Activated CD4-positive, alpha-beta T cell treated with anti-CD3 and anti-CD28 coated beads, Interleukin-2, Interleukin-6, amounts not matched to agents 100 ng/mL and 50 ng/mL, durations not matched to agents 16 hours and 8 hours (primary cell): ENCODE measurements around the gene CYP2U1.
"Not testable (repeated sequence)": the region's sequence is repeated elsewhere in the genome, so short reads cannot be mapped to it uniquely, and the experiment has no call there.

Experiments
- DNase-seq: peaks from one replicate; pipeline ENCODE4 v3.0.0-alpha.2; 2020

Gene CYP2U1

DNA sequence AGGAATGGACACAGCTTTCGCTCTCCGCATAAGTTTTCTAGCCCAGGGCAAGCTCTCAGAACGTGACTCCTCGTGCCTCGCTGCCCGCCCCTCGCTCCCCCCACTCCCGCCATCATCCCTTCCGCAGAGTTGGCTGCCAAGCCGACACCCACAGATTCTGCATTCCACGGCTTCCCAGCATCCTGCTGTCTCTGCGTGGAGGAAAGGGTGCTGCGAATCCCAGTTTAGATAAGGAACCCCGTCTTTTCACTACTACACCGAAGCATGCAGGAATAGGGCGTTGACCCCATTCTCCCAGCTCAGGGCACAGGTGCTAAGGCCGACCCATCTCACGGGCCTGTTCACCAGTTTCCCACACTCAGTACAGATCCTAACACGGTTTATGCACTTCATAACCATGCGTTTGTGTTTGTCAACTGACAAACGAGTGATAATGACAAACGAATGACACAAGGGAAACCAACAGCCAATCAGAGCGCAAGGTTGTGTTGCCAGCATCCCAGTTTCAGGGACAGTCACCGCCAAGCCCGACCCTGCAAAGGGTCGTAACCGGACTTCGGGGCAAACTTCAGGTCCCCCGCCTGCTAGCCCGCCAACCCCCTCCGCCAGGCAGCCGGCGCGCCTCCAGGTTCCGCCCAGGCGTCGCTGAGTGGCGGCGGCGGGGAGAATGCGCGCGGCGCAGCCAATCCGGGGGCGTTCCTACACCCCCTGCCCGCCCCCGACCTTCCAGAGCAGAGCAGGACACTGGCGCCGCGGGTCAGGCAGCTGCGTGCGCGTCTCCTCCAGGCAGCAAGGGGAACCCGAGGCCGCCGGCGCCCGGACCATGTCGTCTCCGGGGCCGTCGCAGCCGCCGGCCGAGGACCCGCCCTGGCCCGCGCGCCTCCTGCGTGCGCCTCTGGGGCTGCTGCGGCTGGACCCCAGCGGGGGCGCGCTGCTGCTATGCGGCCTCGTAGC, at the start of gene CYP2U1:
TSS of gene CYP2U1 (plus strand) at position 729 of the 954 bp plus-strand sequence. CDS start at position 824, 95 bp downstream.
- peak; percentile 83 for DNase-seq

DNA sequence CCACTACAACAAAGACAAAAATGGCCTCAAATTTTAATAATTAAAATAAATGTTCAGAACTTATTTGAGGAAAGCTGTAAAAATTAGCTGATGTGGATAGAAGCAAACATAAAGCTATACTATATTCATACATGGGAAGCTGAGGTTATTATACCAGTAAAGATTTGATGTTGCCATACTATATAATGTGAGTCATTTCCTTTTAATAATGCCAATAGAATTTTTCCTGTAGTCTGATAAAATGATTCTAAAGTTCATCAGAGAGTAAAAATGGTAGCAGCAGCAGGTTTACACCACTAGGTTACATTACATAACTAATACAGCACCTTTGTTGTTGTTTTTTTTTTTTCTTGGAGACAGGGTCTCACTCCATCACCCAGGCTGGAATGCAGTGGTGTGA, 45.5 kb upstream of the CYP2U1 start:
- no peak for DNase-seq

- DNase-seq = no peak
These were observed 43.1 kb upstream of the CYP2U1 start for GRCh38 chr4:107888237-107888636.

GRCh38 chr4:107890779-107891178, 40.6 kb upstream of the CYP2U1 start:
- DNase-seq = no peak

- DNase-seq = no peak
These were observed 40.0 kb upstream of the CYP2U1 start for GRCh38 chr4:107891299-107891698.

DNA sequence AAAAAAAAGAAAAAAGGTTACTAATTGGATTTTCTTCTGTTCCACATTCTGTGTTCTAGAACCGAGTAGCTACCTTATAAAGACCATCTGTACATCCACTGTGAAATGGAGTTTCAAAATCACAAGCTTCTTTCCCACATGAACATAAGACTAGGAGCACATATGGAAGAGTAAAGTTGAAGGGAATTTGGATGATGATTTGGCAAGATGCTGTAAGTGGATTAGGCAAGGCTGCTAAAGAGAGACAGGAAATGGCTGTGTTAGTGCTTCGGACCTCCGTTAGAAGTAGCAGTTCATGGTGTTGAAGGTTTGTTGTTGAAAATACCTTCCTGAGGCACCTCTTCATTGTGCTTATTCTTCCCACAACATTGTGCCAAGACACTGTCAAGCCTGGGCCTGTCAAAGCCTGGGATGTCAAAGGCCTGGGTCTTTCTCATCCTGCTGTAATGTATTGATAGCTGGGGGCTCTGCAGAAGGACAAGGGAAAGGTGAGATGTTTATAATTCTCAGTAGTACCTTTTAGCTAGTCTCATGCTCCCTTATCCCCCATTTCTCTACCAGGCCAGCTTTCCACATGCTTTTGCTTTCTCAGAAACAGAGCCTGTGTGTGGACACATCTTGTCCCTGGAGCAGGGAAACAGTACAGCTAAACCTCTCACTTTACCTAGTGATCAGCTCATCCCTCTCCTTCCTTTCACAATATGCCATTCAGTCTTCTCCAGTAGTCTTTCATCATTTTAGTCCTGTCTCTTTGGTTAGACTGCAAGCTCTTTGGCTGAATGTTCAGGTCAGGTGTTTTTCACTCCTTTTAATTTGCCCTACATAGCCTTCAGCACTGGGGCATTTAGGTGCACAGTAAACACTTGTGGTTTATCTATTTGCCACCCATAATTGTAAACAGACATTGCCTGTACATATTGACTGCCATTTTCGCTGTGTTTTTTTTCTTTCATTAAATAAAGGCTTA, 37.9 kb upstream of the CYP2U1 start:
- no peak for DNase-seq

- no peak for DNase-seq
These were observed 37.2 kb upstream of the CYP2U1 start for GRCh38 chr4:107894138-107894603.

- DNase-seq = peak; percentile 20
These were observed 35.1 kb upstream of the CYP2U1 start for GRCh38 chr4:107896158-107896645.

DNA sequence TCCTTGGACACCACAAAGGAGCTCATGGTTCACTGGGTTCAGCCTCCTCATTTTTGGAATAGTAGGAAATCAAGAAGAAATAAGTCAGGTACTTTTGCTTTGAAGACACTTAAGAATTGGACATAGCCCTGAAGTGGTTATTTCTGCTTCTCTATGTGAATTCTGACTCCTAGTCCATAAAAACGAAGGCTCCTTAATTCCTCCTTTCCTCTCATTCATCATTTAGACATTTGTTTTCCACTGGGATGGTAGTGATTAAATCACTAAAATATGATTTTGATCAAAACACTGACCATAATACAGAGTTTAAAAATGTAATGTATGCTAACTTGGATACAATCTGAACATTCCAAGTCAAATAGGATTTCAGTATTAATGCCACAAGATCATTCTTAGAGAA, 34.7 kb upstream of the CYP2U1 start:
- DNase-seq = no peak

DNA sequence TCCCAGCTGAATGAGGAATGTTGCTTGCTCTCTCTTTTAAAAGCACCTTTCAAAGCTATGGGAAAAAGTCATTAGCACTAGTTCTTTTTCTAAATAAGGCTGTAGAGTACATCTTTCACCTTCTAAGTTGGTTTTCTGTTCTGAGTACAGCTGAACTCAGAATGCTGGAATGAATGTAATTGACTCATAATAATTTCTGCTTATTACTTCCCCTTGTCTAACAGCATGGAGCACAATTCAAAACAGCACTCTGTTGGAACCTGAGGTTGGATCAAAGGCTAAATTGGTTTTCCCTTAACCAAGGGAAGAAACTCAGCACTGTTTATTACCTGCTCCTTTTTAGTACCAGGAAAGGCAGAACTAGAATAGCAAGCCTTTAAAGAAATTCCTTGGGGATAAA, 33.5 kb upstream of the CYP2U1 start:
- DNase-seq = peak; percentile 20

DNA sequence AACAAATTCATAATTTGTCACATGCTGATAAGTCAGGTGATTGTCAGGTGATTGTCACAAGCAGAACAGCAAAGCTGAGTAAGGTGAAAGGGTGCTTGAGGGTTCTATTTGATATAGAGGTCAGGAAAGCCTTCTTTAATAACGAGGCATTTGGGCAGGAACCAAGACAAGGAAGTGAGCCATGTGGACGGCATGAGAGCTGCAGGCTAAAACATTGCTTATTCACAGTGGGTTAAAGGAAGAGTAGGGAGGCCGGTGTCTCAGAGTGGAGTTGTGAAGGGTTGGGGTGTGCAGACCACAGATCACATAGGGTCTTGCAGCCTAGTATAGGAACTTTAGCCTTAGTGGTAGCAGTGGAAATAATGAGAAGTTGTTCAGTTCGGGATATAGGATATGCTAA, 31.3 kb upstream of the CYP2U1 start:
- no peak for DNase-seq

- DNase-seq = no peak
These were observed 30.8 kb upstream of the CYP2U1 start for GRCh38 chr4:107900508-107900907.

DNA sequence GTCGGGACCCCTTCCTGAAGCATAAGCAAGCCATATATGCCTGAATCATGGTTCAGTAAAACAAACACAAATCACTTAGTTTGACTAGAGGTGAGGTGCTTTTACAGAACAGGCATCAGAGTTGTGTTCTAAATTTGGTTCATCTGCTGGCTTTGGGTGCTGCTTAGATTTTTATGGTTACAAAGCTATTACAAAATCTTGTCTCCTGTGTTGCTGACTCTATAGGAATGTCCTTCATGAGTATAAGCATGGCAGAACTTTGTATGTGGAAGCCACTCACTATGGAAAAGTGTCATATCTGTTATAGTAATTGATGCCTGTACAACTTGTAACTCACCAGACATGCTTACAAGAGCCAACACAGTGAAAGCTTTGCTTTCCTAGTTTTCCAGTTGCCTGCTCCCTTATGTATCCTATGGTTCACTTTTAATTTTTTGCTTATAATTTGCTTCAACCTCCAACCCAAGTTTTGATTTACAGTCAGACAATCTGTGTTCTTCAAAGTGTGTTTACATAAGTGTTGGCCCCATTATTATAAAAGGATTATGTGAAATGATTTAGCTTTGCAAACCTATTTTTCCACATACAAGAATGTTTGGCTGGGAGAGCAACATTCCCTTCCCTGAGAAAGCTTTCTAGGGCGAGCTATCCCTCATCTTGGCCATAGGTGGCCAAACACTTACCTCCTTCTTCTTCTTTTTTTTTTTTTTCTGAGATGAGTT, 30.0 kb upstream of the CYP2U1 start:
- DNase-seq = no peak

- DNase-seq = no peak
These were observed 28.6 kb upstream of the CYP2U1 start for GRCh38 chr4:107902715-107903114.

GRCh38 chr4:107905082-107905481, 26.3 kb upstream of the CYP2U1 start:
- not testable (repeated sequence) for DNase-seq

GRCh38 chr4:107906458-107907100, 24.8 kb upstream of the CYP2U1 start:
- no peak for DNase-seq

DNA sequence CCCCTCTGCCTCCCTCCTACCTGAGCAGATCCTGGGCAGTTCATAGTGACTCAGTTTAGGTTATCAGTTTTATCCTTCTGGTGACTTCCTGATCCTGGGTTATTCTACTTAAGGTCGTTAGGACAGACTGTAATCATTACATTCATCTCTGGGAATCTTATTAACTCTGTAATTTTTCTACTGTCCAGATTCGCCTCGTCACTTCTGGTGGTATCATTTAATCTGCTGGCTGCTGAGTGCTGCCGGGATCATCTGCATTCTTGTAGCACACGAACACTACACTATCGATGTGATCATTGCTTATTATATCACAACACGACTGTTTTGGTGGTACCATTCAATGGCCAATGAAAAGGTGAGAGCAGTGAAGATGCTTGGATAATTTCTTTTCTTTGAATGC, 23.0 kb upstream of the CYP2U1 start:
- no peak for DNase-seq

- DNase-seq = peak; percentile 77
These were observed 18.0 kb upstream of the CYP2U1 start for GRCh38 chr4:107913283-107913899.

GRCh38 chr4:107915220-107915619, 16.1 kb upstream of the CYP2U1 start:
- DNase-seq = no peak

GRCh38 chr4:107916623-107917022, 14.7 kb upstream of the CYP2U1 start:
- no peak for DNase-seq

- no peak for DNase-seq
These were observed 13.8 kb upstream of the CYP2U1 start for GRCh38 chr4:107917500-107917899.
